NB4 (cell line): ENCODE data around the gene SPSB3.

ENCODE experiments used
- DNase-seq: peaks from one replicate; pipeline ENCODE4 v3.0.0; 2010; ENCODE audit warnings: low read depth
- H3K4me3 ChIP-seq: one replicate; pipeline ENCODE4 v1.5.1; 2011; ENCODE audit warnings: mild to moderate bottlenecking, low read depth, low read length, moderate library complexity
- MYC ChIP-seq: IDR thresholded peaks from 2 replicates; pipeline ENCODE4 v1.6.1; 2011; ENCODE audit warnings: low read depth, low read length
- POLR2A ChIP-seq: IDR thresholded peaks from 2 replicates; pipeline ENCODE4 v1.6.1; 2011; ENCODE audit warnings: mild to moderate bottlenecking; ENCODE audit not compliant: insufficient read length; ENCODE audit errors: extremely low read depth
- TF ChIP-seq, protein P1 (sequence below): IDR thresholded peaks from one replicate; pipeline ENCODE4 v1.5.1; 2012; ENCODE audit warnings: low read depth, low read length
- TF ChIP-seq, protein P2 (sequence below): IDR thresholded peaks from 2 replicates; pipeline ENCODE4 v1.6.1; 2011; ENCODE audit warnings: low read depth, low read length

Gene SPSB3

DNA sequence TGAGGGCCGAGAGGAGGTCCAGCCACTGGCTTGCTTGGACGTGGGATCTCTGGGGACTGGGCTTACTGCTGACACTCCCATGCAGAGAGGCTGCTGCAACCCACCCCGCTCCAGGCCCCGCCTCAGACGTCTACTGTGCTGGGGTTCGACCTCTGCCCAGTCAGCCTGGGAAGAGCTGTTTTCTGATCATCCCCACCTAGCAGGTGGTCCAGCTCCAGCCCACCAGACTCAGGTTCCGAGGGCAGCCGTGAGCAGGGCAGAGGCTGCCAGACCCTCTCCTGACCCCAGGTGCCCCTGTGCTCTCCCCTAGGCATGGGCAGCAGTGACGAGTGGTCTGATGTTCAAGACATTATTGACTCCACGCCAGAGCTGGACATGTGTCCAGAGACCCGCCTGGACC, 34.4 kb downstream of the SPSB3 start:
- no peak overlapping the region for H3K4me3 ChIP-seq
- TF ChIP-seq, protein P1, sequence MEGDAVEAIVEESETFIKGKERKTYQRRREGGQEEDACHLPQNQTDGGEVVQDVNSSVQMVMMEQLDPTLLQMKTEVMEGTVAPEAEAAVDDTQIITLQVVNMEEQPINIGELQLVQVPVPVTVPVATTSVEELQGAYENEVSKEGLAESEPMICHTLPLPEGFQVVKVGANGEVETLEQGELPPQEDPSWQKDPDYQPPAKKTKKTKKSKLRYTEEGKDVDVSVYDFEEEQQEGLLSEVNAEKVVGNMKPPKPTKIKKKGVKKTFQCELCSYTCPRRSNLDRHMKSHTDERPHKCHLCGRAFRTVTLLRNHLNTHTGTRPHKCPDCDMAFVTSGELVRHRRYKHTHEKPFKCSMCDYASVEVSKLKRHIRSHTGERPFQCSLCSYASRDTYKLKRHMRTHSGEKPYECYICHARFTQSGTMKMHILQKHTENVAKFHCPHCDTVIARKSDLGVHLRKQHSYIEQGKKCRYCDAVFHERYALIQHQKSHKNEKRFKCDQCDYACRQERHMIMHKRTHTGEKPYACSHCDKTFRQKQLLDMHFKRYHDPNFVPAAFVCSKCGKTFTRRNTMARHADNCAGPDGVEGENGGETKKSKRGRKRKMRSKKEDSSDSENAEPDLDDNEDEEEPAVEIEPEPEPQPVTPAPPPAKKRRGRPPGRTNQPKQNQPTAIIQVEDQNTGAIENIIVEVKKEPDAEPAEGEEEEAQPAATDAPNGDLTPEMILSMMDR, result no peak
- TF ChIP-seq, protein P2, sequence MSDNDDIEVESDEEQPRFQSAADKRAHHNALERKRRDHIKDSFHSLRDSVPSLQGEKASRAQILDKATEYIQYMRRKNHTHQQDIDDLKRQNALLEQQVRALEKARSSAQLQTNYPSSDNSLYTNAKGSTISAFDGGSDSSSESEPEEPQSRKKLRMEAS, result no peak
- no peak for TF ChIP-seq POLR2A
- no peak for TF ChIP-seq MYC
- DNase-seq, result no peak

DNA sequence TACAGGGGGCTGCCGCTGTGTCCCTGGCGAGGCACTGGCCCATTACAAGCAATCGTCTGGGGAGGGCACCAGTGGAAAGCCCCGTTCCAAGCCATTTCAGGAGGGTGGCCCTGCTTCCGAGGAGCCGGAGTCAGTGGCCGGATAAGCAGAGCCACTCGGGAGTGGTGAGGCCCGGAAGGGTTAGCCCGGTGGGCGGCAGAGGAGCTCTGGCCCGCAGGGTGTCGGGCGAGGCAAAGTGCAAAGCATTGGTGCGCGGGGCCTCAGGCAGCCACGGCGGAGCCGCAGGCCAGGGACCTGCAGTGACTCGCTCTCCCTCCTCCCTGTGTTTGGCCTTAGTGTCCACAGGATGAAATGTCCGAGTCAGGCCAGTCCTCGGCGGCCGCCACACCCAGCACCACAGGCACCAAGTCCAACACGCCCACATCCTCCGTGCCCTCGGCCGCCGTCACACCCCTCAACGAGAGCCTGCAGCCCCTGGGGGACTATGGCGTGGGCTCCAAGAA, 35.6 kb downstream of the SPSB3 start:
- no peak for DNase-seq
- TF ChIP-seq, protein P1, result no peak
- no peak for TF ChIP-seq MYC
- TF ChIP-seq POLR2A, result no peak
- TF ChIP-seq, protein P2, result no peak
- no peak overlapping the region for H3K4me3 ChIP-seq

DNA sequence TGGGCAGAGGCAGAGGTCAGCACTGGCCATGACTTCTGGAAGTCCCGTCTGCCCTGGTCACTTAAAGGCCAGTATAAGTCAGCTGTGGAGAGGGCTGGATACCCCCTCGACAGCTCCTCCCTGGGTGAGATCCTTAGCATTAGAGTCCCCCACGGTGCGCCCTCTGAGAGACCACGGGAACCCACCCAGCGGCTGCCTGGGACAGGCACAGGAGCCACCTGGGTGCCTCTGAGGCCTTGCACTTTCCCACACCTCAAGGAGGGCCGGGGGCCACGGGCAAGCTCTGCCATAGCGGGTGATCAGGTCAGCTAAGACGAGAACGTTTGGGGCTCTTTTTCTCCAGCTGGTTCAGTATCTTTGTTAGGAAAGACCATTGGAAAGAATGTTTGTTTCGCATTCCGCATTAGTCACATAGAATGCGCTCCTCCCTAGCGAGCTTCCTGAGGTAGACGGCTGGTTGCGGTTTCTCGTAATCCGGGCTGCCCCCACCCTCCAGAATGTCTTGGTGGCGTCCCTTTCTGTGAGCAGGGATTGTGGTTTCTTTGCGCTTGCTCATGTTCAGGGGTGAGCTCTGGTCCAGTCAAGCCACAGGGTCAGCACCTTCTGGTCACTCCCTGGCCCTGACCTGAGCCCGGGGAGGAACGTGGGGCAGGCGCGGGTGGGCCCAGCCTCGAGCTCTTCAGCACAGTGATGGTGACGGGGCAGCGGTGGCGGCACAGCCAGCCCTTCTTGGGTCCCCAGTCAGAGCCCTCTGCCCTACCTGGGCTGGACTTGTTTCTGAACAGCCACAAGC, 36.3 kb downstream of the SPSB3 start:
- no peak overlapping the region for H3K4me3 ChIP-seq
- DNase-seq, result no peak
- TF ChIP-seq MYC, result no peak
- TF ChIP-seq, protein P2, result no peak
- TF ChIP-seq POLR2A, result no peak
- TF ChIP-seq, protein P1, result no peak

DNA sequence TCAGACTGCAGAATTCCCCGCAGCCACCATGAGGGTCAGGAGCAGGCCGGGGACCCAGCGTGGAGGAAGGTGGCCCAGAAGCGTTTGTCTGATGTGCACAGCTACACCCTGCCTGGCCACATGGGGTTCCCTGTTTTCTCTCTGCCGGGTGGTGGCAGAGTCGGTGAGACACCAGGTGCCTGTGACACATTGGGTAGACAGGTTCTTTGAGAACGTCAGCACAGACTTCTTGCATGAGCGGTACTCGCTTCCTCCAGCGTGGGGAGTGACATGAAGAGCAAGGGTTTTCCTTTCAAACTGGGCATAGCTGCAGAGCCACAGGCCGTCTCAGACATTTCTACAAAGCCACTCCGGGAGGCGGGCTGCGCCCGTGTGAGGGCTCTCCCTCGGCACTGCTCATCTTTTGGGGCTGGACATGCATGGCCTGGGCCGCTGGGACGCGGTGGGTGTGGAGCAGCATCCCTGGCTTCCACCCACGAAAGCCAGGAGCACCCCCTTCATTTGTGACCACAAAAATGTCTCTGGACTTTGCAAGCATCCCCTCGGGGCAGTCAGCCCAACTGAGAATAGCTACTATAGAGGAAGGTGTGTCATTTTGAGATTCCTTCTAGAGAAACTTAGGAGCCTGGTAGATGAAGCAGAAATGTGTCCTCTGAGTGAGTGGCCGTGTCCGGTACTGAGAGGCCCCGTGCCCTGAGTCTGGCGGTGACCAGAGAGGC, 37.0 kb downstream of the SPSB3 start:
- no peak for DNase-seq
- TF ChIP-seq POLR2A, result no peak
- TF ChIP-seq, protein P2, result no peak
- no peak for TF ChIP-seq MYC
- TF ChIP-seq, protein P1, result no peak
- no peak overlapping the region for H3K4me3 ChIP-seq

DNA sequence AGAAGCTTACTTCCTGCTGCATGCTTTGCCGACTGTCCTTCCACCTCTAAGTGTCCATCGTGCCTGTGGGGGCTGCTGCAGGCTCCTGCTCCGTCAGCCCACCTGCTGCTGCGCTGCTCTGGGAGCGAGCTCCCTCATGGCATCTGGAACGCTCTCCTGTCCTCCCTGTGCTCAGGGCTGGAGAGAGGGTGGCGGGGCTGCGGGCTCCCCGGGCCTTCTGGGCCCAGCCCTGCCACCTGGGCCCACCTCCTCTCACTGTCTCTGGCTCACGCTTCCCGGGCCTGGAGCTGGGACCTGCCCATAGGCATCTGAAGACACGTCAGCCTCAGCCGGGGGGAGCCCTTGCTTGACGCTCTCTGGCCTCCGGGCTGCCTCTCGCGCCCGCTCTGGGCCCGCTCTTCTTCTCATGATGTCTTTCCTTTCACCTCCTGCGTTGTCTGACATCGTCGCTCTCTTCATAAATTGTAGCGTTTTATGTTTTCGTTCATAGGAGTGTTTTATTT, 38.0 kb downstream of the SPSB3 start:
- DNase-seq, result no peak
- H3K4me3 ChIP-seq, result no peak overlapping the region
- TF ChIP-seq MYC, result no peak
- TF ChIP-seq, protein P2, result no peak
- TF ChIP-seq, protein P1, result no peak
- no peak for TF ChIP-seq POLR2A
